IMR-90 (cell line): ENCODE data around the gene FCMR. TPM values are rescaled to one million over a fixed set of nuclear protein-coding genes. Genes with fewer than 3 reads are reported as not detected.

Experiments used
- ATAC-seq: fragments of 200-7000 bp; cut with Tn5 transposase; 2 replicates; pipeline ENCODE4 v1.9.1; 2020; ENCODE audit warnings: low read depth, mild to moderate bottlenecking, moderate library complexity
- BruUV-seq: library from RNA; stranded (reverse); fragments of 400-500 nt; replicated peaks from 2 replicates; lab custom pipeline; 2021; lab: Mats Ljungman, UMichigan
- CTCF ChIA-PET: fragments of 300-600 bp; formaldehyde crosslinking; extraction: SDS; loops from one replicate; lab custom pipeline; 2021; ENCODE audit warnings: antibody characterized with exemption; lab: Yijun Ruan, JAX
- POLR2A ChIA-PET: fragments of 300-600 bp; sonication (Branson Sonifier 250); formaldehyde crosslinking; loops from one replicate; lab custom pipeline; 2022; ENCODE audit warnings: antibody characterized with exemption; ENCODE audit not compliant: unreplicated experiment; lab: Charles Lee
- DNase-seq: peaks from one replicate; pipeline ENCODE4 v3.0.0; 2013
- H2AFZ ChIP-seq: replicated peaks from 2 replicates; pipeline ENCODE3; 2013; ENCODE audit warnings: low read length, mild to moderate bottlenecking; ENCODE audit not compliant: poor library complexity
- H2AK5ac ChIP-seq: 2 replicates; pipeline ENCODE4 v1.6.1; 2013; ENCODE audit warnings: low read depth, low read length, inconsistent platforms
- H2AK9ac ChIP-seq: replicated peaks from 2 replicates; pipeline ENCODE3; 2013; ENCODE audit warnings: mild to moderate bottlenecking, low read depth, low read length, moderate library complexity; ENCODE audit not compliant: poor library complexity
- H2BK120ac ChIP-seq: 2 replicates; pipeline ENCODE4 v1.6.1; 2013; ENCODE audit warnings: low read depth, low read length, inconsistent platforms
- H2BK15ac ChIP-seq: 3 replicates; pipeline ENCODE4 v1.6.1; 2013; ENCODE audit warnings: low read depth, low read length, inconsistent platforms
- H2BK20ac ChIP-seq: 2 replicates; pipeline ENCODE4 v1.6.1; 2013; ENCODE audit warnings: low read depth, mild to moderate bottlenecking, inconsistent platforms, low read length, moderate library complexity
- H2BK5ac ChIP-seq: 2 replicates; pipeline ENCODE4 v1.6.1; 2013; ENCODE audit warnings: mild to moderate bottlenecking, low read depth, low read length, inconsistent platforms; ENCODE audit not compliant: poor library complexity, severe bottlenecking
- H3K14ac ChIP-seq: replicated peaks from 2 replicates; pipeline ENCODE4 v1.6.1; 2013; ENCODE audit warnings: low read depth, low read length, inconsistent platforms
- H3K18ac ChIP-seq: 2 replicates; pipeline ENCODE4 v1.6.1; 2013; ENCODE audit warnings: low read depth, low read length, control low read depth
- H3K23ac ChIP-seq: 2 replicates; pipeline ENCODE4 v1.6.1; 2013; ENCODE audit warnings: low read depth, low read length, inconsistent platforms
- H3K27ac ChIP-seq: 2 replicates; pipeline ENCODE4 v1.5.1; 2013; ENCODE audit warnings: mild to moderate bottlenecking, control low read depth, low read length; ENCODE audit not compliant: insufficient read depth
- H3K27me3 ChIP-seq: 2 replicates; pipeline ENCODE4 v1.6.1; 2013; ENCODE audit warnings: low read length; ENCODE audit not compliant: control insufficient read depth, insufficient read depth
- H3K36me3 ChIP-seq: 2 replicates; pipeline ENCODE4 v1.6.1; 2013; ENCODE audit warnings: low read length, mixed read lengths; ENCODE audit not compliant: control insufficient read depth, insufficient read depth
- H3K4ac ChIP-seq: 2 replicates; pipeline ENCODE4 v1.6.1; 2013; ENCODE audit warnings: low read depth, low read length, inconsistent platforms
- H3K4me1 ChIP-seq: 2 replicates; pipeline ENCODE4 v1.6.1; 2013; ENCODE audit warnings: low read length, mixed read lengths; ENCODE audit not compliant: control insufficient read depth, insufficient read depth
- H3K4me2 ChIP-seq: 2 replicates; pipeline ENCODE4 v1.6.1; 2013; ENCODE audit warnings: low read depth, mild to moderate bottlenecking, control low read depth, low read length, moderate library complexity
- H3K4me3 ChIP-seq: 2 replicates; pipeline ENCODE4 v1.5.1; 2013; ENCODE audit warnings: low read depth, mild to moderate bottlenecking, control low read depth, low read length, moderate library complexity; ENCODE audit not compliant: insufficient read depth
- H3K56ac ChIP-seq: 2 replicates; pipeline ENCODE4 v1.6.1; 2013; ENCODE audit warnings: low read length, inconsistent platforms; ENCODE audit not compliant: insufficient read depth; ENCODE audit errors: extremely low read depth
- H3K79me1 ChIP-seq, 2 experiments: 2 replicates each; pipeline ENCODE4 v1.6.1; 2013; ENCODE audit warnings: low read length in 2 of 2, inconsistent platforms in 1 of 2, low read depth in 1 of 2
- H3K9ac ChIP-seq: 2 replicates; pipeline ENCODE4 v1.6.1; 2013; ENCODE audit warnings: low read depth, low read length, control low read depth
- H3K9me1 ChIP-seq: 2 replicates; pipeline ENCODE4 v1.6.1; 2013; ENCODE audit warnings: low read length, inconsistent platforms; ENCODE audit not compliant: insufficient read depth
- H3K9me3 ChIP-seq: 2 replicates; pipeline ENCODE4 v1.6.1; 2013; ENCODE audit warnings: low read length; ENCODE audit not compliant: control insufficient read depth, insufficient read depth
- H4K20me1 ChIP-seq: 2 replicates; pipeline ENCODE4 v1.6.1; 2013; ENCODE audit warnings: low read length, inconsistent platforms; ENCODE audit not compliant: insufficient read depth
- H4K5ac ChIP-seq: 2 replicates; pipeline ENCODE4 v1.6.1; 2013; ENCODE audit warnings: mild to moderate bottlenecking, low read depth, low read length, control low read depth
- H4K8ac ChIP-seq, 2 experiments: 2 replicates each; pipeline ENCODE4 v1.6.1; 2013; ENCODE audit warnings: low read depth in 2 of 2, low read length in 2 of 2, control low read depth in 1 of 2, inconsistent platforms in 1 of 2
- H4K91ac ChIP-seq: 2 replicates; pipeline ENCODE4 v1.6.1; 2013; ENCODE audit warnings: low read depth, low read length, inconsistent platforms; ENCODE audit not compliant: insufficient read depth
- BHLHE40 ChIP-seq: fragments of 150-350 bp; IDR thresholded peaks from 2 replicates; pipeline ENCODE4 v1.6.1; 2016; ENCODE audit warnings: mild to moderate bottlenecking, low read depth, low read length
- CEBPB ChIP-seq: IDR thresholded peaks from 2 replicates; pipeline ENCODE4 v1.6.1; 2012; ENCODE audit warnings: low read depth, low read length, improper control_type of control experiment
- CHD1 ChIP-seq: IDR thresholded peaks from 2 replicates; pipeline ENCODE4 v1.6.1; 2012; ENCODE audit warnings: low read depth, low read length, improper control_type of control experiment
- FOS ChIP-seq: fragments of 150-350 bp; IDR thresholded peaks from 2 replicates; pipeline ENCODE4 v1.6.1; 2016; ENCODE audit warnings: low read depth, low read length
- MAFK ChIP-seq: IDR thresholded peaks from 2 replicates; pipeline ENCODE4 v1.6.1; 2012; ENCODE audit warnings: low read depth, low read length, improper control_type of control experiment
- MAZ ChIP-seq: IDR thresholded peaks from 2 replicates; pipeline ENCODE4 v1.6.1; 2012; ENCODE audit warnings: low read depth, mild to moderate bottlenecking, low read length, improper control_type of control experiment, moderate library complexity, borderline replicate concordance
- MXI1 ChIP-seq: IDR thresholded peaks from 2 replicates; pipeline ENCODE4 v1.6.1; 2012; ENCODE audit warnings: low read depth, mild to moderate bottlenecking, low read length, moderate library complexity, borderline replicate concordance
- NFE2L2 ChIP-seq: fragments of 150-350 bp; IDR thresholded peaks from 2 replicates; pipeline ENCODE4 v1.6.1; 2016; ENCODE audit warnings: low read depth, mild to moderate bottlenecking, low read length
- POLR2A ChIP-seq: IDR thresholded peaks from 2 replicates; pipeline ENCODE4 v1.6.1; 2012; ENCODE audit warnings: mild to moderate bottlenecking, low read depth, low read length
- RAD21 ChIP-seq: IDR thresholded peaks from 2 replicates; pipeline ENCODE4 v1.6.1; 2012; ENCODE audit warnings: low read length, improper control_type of control experiment
- RCOR1 ChIP-seq: IDR thresholded peaks from 2 replicates; pipeline ENCODE4 v1.6.1; 2012; ENCODE audit warnings: mild to moderate bottlenecking, low read length, improper control_type of control experiment; ENCODE audit not compliant: insufficient replicate concordance
- RFX5 ChIP-seq: IDR thresholded peaks from 2 replicates; pipeline ENCODE4 v1.8.0; 2012; ENCODE audit warnings: low read depth, mild to moderate bottlenecking, low read length, moderate library complexity
- WGBS, 2 experiments: methylation state at CpG; one replicate each; pipeline versions ENCODE4 v1.1.5 to v1.1.7; 2013; ENCODE audit warnings: missing lambda C conversion rate in 2 of 2; ENCODE audit not compliant: insufficient read length in 1 of 2; ENCODE audit errors: extremely low coverage in 2 of 2; 5-methylcytosine and 5-hydroxymethylcytosine counted together
- dilution Hi-C: fragments of 300-500 bp; cut with HindIII; formaldehyde crosslinking; loops from one replicate; pipeline ENCODE4 v1.14.3; 2018; ENCODE audit warnings: low sequenced_read_pairs; ENCODE audit not compliant: unreplicated experiment
- in situ Hi-C: fragments of 300-500 bp; cut with MboI; formaldehyde crosslinking; loops from 3 replicates; pipeline ENCODE4 v1.14.3; 2019; ENCODE audit warnings: low sequenced_read_pairs, inconsistent platforms, mixed read lengths
- intact Hi-C: fragments of 100-400 bp; cut with micrococcal nuclease; formaldehyde crosslinking; loops from 2 replicates; pipeline ENCODE4 v1.10.0; 2022
- polyA plus RNA-seq, 3 experiments: library from polyadenylated mRNA; depleted of rRNA; stranded (reverse); fragments of >200 nt; gene quantifications; 2 replicates each; pipeline ENCODE4 v1.2.3, GENCODE V29; 2012; ENCODE audit warnings: low replicate concordance in 1 of 3
- total RNA-seq: library from RNA; depleted of rRNA; stranded (reverse); fragments of >200 nt; gene quantifications from 2 replicates; pipeline ENCODE4 v1.2.3, GENCODE V29; 2012
- TF ChIP-seq, protein P1 (sequence below): conservative IDR thresholded peaks from 2 replicates; pipeline ENCODE4 v1.5.1; 2012; ENCODE audit warnings: mild to moderate bottlenecking, low read depth, low read length, improper control_type of control experiment
- TF ChIP-seq, protein P2 (sequence below): fragments of 150-350 bp; IDR thresholded peaks from 2 replicates; pipeline ENCODE4 v1.6.1; 2017; ENCODE audit warnings: mild to moderate bottlenecking, antibody characterized with exemption, low read length, low read depth
- TF ChIP-seq, protein P3 (sequence below): fragments of 150-350 bp; IDR thresholded peaks from 2 replicates; pipeline ENCODE4 v1.6.1; 2016; ENCODE audit warnings: low read depth, mild to moderate bottlenecking, low read length, moderate library complexity, borderline replicate concordance

FCMR gene
- total and polyA plus RNA-seq, 2 of the 4 experiments (the other 2 are of a cell fraction), result 0.09 TPM; not detected in 1

- Histone ChIP-seq H3K27me3 (no peaks in the 10 kb centered on the region), H2BK20ac (peak overlapping the region; percentile 90), H3K36me3 (no peaks in the 10 kb centered on the region), H2BK5ac (peak overlapping the region; percentile 68), H2AK9ac (no peak overlapping the region), H2AFZ (peak overlapping the region; percentile 67), H3K9ac (no peak overlapping the region), H4K8ac (peak overlapping the region; percentile 20 to 88; a peak in 3 of 4 replicates), H3K4me1 (peaks cover 36% of the 10 kb centered on the region), H3K9me3 (no peaks in the 10 kb centered on the region), H3K4ac (peak overlapping the region; percentile 82), H3K79me1 (peaks cover 0 to 23% of the 10 kb centered on the region in 2 experiments; a peak in 1 of 4 replicates), H3K56ac (0 out of 2 replicates have a peak overlapping the region, but pooled peaks have one; percentile 26), H3K27ac (peak overlapping the region; percentile 24; the same call in 1 of the 2 replicates), H3K4me3 (no peak overlapping the region), H2BK120ac (peak overlapping the region; percentile 88), H2AK5ac (peak overlapping the region; percentile 92), H3K14ac (peak overlapping the region; percentile 94), H4K20me1 (no peaks in the 10 kb centered on the region), H2BK15ac (peak overlapping the region; percentile 96), H4K5ac (peak overlapping the region; percentile 62), H3K4me2 (no peak overlapping the region; the same call in 1 of the 2 replicates), H3K23ac (peak overlapping the region; percentile 85; the same call in 1 of the 2 replicates), H4K91ac (peak overlapping the region; percentile 74), H3K9me1 (peaks cover 39% of the 10 kb centered on the region), H3K18ac (peak overlapping the region; percentile 86)
- in situ Hi-C loops (no loop called here), intact Hi-C loops (no loop called here), dilution Hi-C loops (no loop called here)
- no CpG with 5 or more reads among the region's 3 CpGs for WGBS, 2 experiments
- peak; percentile 8 for ATAC-seq
- no peak for TF ChIP-seq CEBPB
- TF ChIP-seq RFX5, result no peak
- TF ChIP-seq FOS, result no peak
- TF ChIP-seq BHLHE40, result no peak
- no peak for TF ChIP-seq MAZ
- no peak for TF ChIP-seq MXI1
- TF ChIP-seq POLR2A, result no peak
- TF ChIP-seq, protein P1, sequence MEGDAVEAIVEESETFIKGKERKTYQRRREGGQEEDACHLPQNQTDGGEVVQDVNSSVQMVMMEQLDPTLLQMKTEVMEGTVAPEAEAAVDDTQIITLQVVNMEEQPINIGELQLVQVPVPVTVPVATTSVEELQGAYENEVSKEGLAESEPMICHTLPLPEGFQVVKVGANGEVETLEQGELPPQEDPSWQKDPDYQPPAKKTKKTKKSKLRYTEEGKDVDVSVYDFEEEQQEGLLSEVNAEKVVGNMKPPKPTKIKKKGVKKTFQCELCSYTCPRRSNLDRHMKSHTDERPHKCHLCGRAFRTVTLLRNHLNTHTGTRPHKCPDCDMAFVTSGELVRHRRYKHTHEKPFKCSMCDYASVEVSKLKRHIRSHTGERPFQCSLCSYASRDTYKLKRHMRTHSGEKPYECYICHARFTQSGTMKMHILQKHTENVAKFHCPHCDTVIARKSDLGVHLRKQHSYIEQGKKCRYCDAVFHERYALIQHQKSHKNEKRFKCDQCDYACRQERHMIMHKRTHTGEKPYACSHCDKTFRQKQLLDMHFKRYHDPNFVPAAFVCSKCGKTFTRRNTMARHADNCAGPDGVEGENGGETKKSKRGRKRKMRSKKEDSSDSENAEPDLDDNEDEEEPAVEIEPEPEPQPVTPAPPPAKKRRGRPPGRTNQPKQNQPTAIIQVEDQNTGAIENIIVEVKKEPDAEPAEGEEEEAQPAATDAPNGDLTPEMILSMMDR, result no peak
- TF ChIP-seq RCOR1, result no peak
- no peak for TF ChIP-seq MAFK
- TF ChIP-seq CHD1, result no peak
- TF ChIP-seq, protein P2, sequence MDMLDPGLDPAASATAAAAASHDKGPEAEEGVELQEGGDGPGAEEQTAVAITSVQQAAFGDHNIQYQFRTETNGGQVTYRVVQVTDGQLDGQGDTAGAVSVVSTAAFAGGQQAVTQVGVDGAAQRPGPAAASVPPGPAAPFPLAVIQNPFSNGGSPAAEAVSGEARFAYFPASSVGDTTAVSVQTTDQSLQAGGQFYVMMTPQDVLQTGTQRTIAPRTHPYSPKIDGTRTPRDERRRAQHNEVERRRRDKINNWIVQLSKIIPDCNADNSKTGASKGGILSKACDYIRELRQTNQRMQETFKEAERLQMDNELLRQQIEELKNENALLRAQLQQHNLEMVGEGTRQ, result no peak
- TF ChIP-seq NFE2L2, result no peak
- TF ChIP-seq, protein P3, sequence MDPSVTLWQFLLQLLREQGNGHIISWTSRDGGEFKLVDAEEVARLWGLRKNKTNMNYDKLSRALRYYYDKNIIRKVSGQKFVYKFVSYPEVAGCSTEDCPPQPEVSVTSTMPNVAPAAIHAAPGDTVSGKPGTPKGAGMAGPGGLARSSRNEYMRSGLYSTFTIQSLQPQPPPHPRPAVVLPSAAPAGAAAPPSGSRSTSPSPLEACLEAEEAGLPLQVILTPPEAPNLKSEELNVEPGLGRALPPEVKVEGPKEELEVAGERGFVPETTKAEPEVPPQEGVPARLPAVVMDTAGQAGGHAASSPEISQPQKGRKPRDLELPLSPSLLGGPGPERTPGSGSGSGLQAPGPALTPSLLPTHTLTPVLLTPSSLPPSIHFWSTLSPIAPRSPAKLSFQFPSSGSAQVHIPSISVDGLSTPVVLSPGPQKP, result no peak
- TF ChIP-seq RAD21, result no peak
- CTCF ChIA-PET, result interaction anchor here (0.8 kb wide), 1 partner anchor 87 kb away, joined by 3 read pairs; no protein-coding TSS in a partner anchor
- POLR2A ChIA-PET, result no interaction called here
- DNase-seq, result no peak
- no TSS peak for BruUV-seq
These were observed 25.5 kb downstream of the FCMR start for GRCh38 chr1:206896261-206896660.
